Progenitor cell of endocrine pancreas (in vitro differentiated cells): Measurements from ENCODE around the gene TRAF7. TPM values are rescaled to one million over a fixed set of nuclear protein-coding genes. Genes with fewer than 3 reads are reported as not detected.

Source experiments
- DNase-seq: peaks from one replicate; pipeline ENCODE4 v3.0.0; 2021; ENCODE audit warnings: low spot score; ENCODE audit not compliant: unreplicated experiment
- H3K27ac Mint-ChIP-seq: 2 replicates; pipeline ENCODE4 v1.8.0; 2021; ENCODE audit warnings: mild to moderate bottlenecking, moderate library complexity, mixed read lengths
- H3K27me3 Mint-ChIP-seq: 2 replicates; pipeline ENCODE4 v1.8.0; 2021; ENCODE audit warnings: mixed read lengths
- H3K36me3 Mint-ChIP-seq: 2 replicates; pipeline ENCODE4 v1.8.0; 2022; ENCODE audit warnings: mixed read lengths; ENCODE audit not compliant: insufficient read depth
- H3K4me1 Mint-ChIP-seq: 2 replicates; pipeline ENCODE4 v1.8.0; 2021; ENCODE audit warnings: low read depth, mixed read lengths
- H3K4me3 Mint-ChIP-seq: 2 replicates; pipeline ENCODE4 v1.8.0; 2021; ENCODE audit warnings: low read depth, mild to moderate bottlenecking, moderate library complexity, mixed read lengths
- H3K9me3 Mint-ChIP-seq: 2 replicates; pipeline ENCODE4 v1.8.0; 2021; ENCODE audit warnings: low read depth, mixed read lengths
- CTCF ChIP-seq: fragments of 200-600 bp; sonication (generic); IDR thresholded peaks from one replicate; pipeline ENCODE4 v1.5.0; 2021; ENCODE audit warnings: antibody characterized with exemption, mild to moderate bottlenecking; ENCODE audit not compliant: unreplicated experiment
- total RNA-seq: library from RNA; stranded (reverse); gene quantifications from 2 replicates; pipeline ENCODE4 v1.2.1, GENCODE V29; 2021

TRAF7 gene
- total RNA-seq, 1 donor from 2014 or later = 85.2 TPM

GRCh38 chr16:2145843-2146242 lies 9.7 kb upstream of the TRAF7 start:
- Mint-ChIP-seq H3K27ac (peak overlapping the region; percentile 70), H3K4me3 (no peak overlapping the region), H3K27me3 (peaks cover 6% of the 10 kb centered on the region), H3K4me1 (peaks cover 7% of the 10 kb centered on the region), H3K9me3 (no peaks in the 10 kb centered on the region), H3K36me3 (no peaks in the 10 kb centered on the region)
- no peak for DNase-seq
- TF ChIP-seq CTCF = no peak

- no peak for TF ChIP-seq CTCF
- no peak overlapping the region for H3K4me3 Mint-ChIP-seq
- no peak for DNase-seq
- H3K4me1 Mint-ChIP-seq = peaks cover 15% of the 10 kb centered on the region
- no peaks in the 10 kb centered on the region for H3K9me3 Mint-ChIP-seq
- H3K27ac Mint-ChIP-seq = no peak overlapping the region
- H3K36me3 Mint-ChIP-seq = peaks cover 5% of the 10 kb centered on the region
- H3K27me3 Mint-ChIP-seq = peaks cover 6% of the 10 kb centered on the region
Measured at GRCh38 chr16:2147378-2147777, 8.2 kb upstream of the TRAF7 start.

GRCh38 chr16:2147981-2148671 lies 7.5 kb upstream of the TRAF7 start, which contains the start of gene RAB26:
RAB26 (plus strand) TSS chr16:2148625; CDS start chr16:2148784, 159 bp downstream.
- Mint-ChIP-seq H3K4me3 (peak within 1 kb of the TSS; percentile 58), H3K4me1 (peaks cover 17% of the 10 kb centered on the region), H3K9me3 (no peaks in the 10 kb centered on the region), H3K27ac (peak within 1 kb of the TSS; percentile 49), H3K36me3 (peaks cover 5% of the 10 kb centered on the region), H3K27me3 (peaks cover 6% of the 10 kb centered on the region)
- TF ChIP-seq CTCF = no peak
- peak; percentile 58 for DNase-seq

GRCh38 chr16:2148714-2149629 lies 6.6 kb upstream of the TRAF7 start:
- Mint-ChIP-seq H3K4me1 (peaks cover 24% of the 10 kb centered on the region), H3K27ac (no peak overlapping the region), H3K27me3 (peaks cover 6% of the 10 kb centered on the region), H3K36me3 (peaks cover 5% of the 10 kb centered on the region), H3K9me3 (no peaks in the 10 kb centered on the region), H3K4me3 (peak overlapping the region; percentile 58)
- peak; percentile 11 for TF ChIP-seq CTCF
- no peak for DNase-seq

- no peak for TF ChIP-seq CTCF
- Mint-ChIP-seq H3K27ac (no peak overlapping the region), H3K4me1 (peaks cover 32% of the 10 kb centered on the region), H3K27me3 (peaks cover 6% of the 10 kb centered on the region), H3K36me3 (peaks cover 5% of the 10 kb centered on the region), H3K9me3 (no peaks in the 10 kb centered on the region), H3K4me3 (peak overlapping the region; percentile 58)
- no peak for DNase-seq
Measured at GRCh38 chr16:2149630-2150417, 5.8 kb upstream of the TRAF7 start.
